Measurements from ENCODE around the gene ELL2.

- TF ChIP-seq NCOA2 (CRISPR knock-in tag; IDR thresholded peaks at IDR 0.05) (no peak), RNF2 (conservative IDR thresholded peaks at IDR 0.05; ENCODE audit: low read depth) (no peak), GPN1 (CRISPR knock-in tag; IDR thresholded peaks at IDR 0.05; ENCODE audit: borderline replicate concordance) (no peak), NFIC (IDR thresholded peaks at IDR 0.05; ENCODE audit: low read length) (no peak), MAZ (IDR thresholded peaks at IDR 0.05; ENCODE audit: borderline replicate concordance, low read depth, low read length) (no peak), MAZ (CRISPR knock-in tag; IDR thresholded peaks at IDR 0.05; ENCODE audit: low read depth) (no peak), ISX (CRISPR knock-in tag; conservative IDR thresholded peaks at IDR 0.05) (no peak), RAD21 (CRISPR knock-in tag; IDR thresholded peaks at IDR 0.05) (no peak), ZNF772 (CRISPR knock-in tag; IDR thresholded peaks at IDR 0.05) (no peak), SP1 (IDR thresholded peaks at IDR 0.05) (no peak), SP1 (CRISPR knock-in tag; IDR thresholded peaks at IDR 0.05) (no peak), KMT2B (CRISPR knock-in tag; IDR thresholded peaks at IDR 0.05) (no peak), MTA3 (CRISPR knock-in tag; IDR thresholded peaks at IDR 0.05) (no peak)
- TF ChIP-seq, protein P1, sequence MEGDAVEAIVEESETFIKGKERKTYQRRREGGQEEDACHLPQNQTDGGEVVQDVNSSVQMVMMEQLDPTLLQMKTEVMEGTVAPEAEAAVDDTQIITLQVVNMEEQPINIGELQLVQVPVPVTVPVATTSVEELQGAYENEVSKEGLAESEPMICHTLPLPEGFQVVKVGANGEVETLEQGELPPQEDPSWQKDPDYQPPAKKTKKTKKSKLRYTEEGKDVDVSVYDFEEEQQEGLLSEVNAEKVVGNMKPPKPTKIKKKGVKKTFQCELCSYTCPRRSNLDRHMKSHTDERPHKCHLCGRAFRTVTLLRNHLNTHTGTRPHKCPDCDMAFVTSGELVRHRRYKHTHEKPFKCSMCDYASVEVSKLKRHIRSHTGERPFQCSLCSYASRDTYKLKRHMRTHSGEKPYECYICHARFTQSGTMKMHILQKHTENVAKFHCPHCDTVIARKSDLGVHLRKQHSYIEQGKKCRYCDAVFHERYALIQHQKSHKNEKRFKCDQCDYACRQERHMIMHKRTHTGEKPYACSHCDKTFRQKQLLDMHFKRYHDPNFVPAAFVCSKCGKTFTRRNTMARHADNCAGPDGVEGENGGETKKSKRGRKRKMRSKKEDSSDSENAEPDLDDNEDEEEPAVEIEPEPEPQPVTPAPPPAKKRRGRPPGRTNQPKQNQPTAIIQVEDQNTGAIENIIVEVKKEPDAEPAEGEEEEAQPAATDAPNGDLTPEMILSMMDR (CRISPR knock-in tag; IDR thresholded peaks at IDR 0.05) = no peak
- TF ChIP-seq, protein P2, sequence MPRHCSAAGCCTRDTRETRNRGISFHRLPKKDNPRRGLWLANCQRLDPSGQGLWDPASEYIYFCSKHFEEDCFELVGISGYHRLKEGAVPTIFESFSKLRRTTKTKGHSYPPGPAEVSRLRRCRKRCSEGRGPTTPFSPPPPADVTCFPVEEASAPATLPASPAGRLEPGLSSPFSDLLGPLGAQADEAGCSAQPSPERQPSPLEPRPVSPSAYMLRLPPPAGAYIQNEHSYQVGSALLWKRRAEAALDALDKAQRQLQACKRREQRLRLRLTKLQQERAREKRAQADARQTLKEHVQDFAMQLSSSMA (CRISPR knock-in tag; IDR thresholded peaks at IDR 0.05) = no peak
- TF ChIP-seq, protein P3, sequence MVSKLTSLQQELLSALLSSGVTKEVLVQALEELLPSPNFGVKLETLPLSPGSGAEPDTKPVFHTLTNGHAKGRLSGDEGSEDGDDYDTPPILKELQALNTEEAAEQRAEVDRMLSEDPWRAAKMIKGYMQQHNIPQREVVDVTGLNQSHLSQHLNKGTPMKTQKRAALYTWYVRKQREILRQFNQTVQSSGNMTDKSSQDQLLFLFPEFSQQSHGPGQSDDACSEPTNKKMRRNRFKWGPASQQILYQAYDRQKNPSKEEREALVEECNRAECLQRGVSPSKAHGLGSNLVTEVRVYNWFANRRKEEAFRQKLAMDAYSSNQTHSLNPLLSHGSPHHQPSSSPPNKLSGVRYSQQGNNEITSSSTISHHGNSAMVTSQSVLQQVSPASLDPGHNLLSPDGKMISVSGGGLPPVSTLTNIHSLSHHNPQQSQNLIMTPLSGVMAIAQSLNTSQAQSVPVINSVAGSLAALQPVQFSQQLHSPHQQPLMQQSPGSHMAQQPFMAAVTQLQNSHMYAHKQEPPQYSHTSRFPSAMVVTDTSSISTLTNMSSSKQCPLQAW (CRISPR knock-in tag; IDR thresholded peaks at IDR 0.05) = no peak
These were observed 24.4 kb upstream of the ELL2 start for GRCh38 chr5:95986001-95986400.

Measured in HepG2 (cell line).